Large intestine (tissue), 3 donors: Measurements from ENCODE around the gene DCUN1D1. TPM values are rescaled to one million over a fixed set of nuclear protein-coding genes. Genes with fewer than 3 reads are reported as not detected.

ENCODE experiments used
- DNase-seq, 2 donors: peaks; one replicate each; pipeline versions ENCODE4 v3.0.0 to v3.0.0-alpha.2; 2013
- H3K27ac ChIP-seq: one replicate; pipeline ENCODE4 v1.5.1; 2013; ENCODE audit warnings: low read length
- H3K27me3 ChIP-seq: 2 replicates; pipeline ENCODE4 v1.6.1; 2013; ENCODE audit warnings: low read length; ENCODE audit not compliant: control insufficient read depth, insufficient read depth
- H3K36me3 ChIP-seq: 2 replicates; pipeline ENCODE4 v1.6.1; 2013; ENCODE audit warnings: low read length; ENCODE audit not compliant: control insufficient read depth, insufficient read depth
- H3K4me1 ChIP-seq: one replicate; pipeline ENCODE4 v1.6.1; 2013; ENCODE audit warnings: low read length; ENCODE audit not compliant: control insufficient read depth, insufficient read depth
- H3K4me3 ChIP-seq: one replicate; pipeline ENCODE4 v1.5.1; 2013; ENCODE audit warnings: low read length
- H3K9me3 ChIP-seq: one replicate; pipeline ENCODE4 v1.6.1; 2013; ENCODE audit warnings: mild to moderate bottlenecking, low read depth, low read length, moderate library complexity; ENCODE audit not compliant: control insufficient read depth
- WGBS: methylation state at CpG from one replicate; pipeline ENCODE4 v1.1.5; 2013; ENCODE audit warnings: low lambda C conversion rate; ENCODE audit not compliant: insufficient coverage; 5-methylcytosine and 5-hydroxymethylcytosine counted together
- polyA plus RNA-seq: library from polyadenylated mRNA; unstranded; fragments of 120-200 nt; gene quantifications from one replicate; pipeline ENCODE4 v1.2.1, GENCODE V29; 2013

Gene DCUN1D1
- polyA plus RNA-seq, 1 donor, result 40.5 TPM

GRCh38 chr3:182978387-182978786, 2.0 kb downstream of the DCUN1D1 start:
- Histone ChIP-seq H3K27ac (no peak overlapping the region), H3K9me3 (no peaks in the 10 kb centered on the region), H3K36me3 (no peaks in the 10 kb centered on the region), H3K4me1 (peaks cover 8% of the 10 kb centered on the region), H3K4me3 (no peak overlapping the region), H3K27me3 (no peaks in the 10 kb centered on the region)
- no CpG with 5 or more reads among the region's 5 CpGs for WGBS
- DNase-seq, result no peak

- Histone ChIP-seq H3K4me1 (peaks cover 10% of the 10 kb centered on the region), H3K27ac (no peak overlapping the region), H3K27me3 (no peaks in the 10 kb centered on the region), H3K9me3 (no peaks in the 10 kb centered on the region), H3K36me3 (no peaks in the 10 kb centered on the region), H3K4me3 (no peak overlapping the region)
- 100% methylated on average over 1 of the region's 5 CpGs for WGBS
- DNase-seq, result no peak
These were observed 7.3 kb downstream of the DCUN1D1 start for GRCh38 chr3:182973047-182973446.

- WGBS, result 86% methylated on average over 1 of the region's 6 CpGs
- H3K27me3 ChIP-seq, result no peaks in the 10 kb centered on the region
- H3K4me3 ChIP-seq, result no peak overlapping the region
- no peak overlapping the region for H3K27ac ChIP-seq
- H3K36me3 ChIP-seq, result no peaks in the 10 kb centered on the region
- peaks cover 10% of the 10 kb centered on the region for H3K4me1 ChIP-seq
- DNase-seq, result no peak
- no peaks in the 10 kb centered on the region for H3K9me3 ChIP-seq
These were observed 8.0 kb downstream of the DCUN1D1 start for GRCh38 chr3:182972387-182972786.

GRCh38 chr3:182971637-182972036, 8.7 kb downstream of the DCUN1D1 start:
- Histone ChIP-seq H3K27me3 (no peaks in the 10 kb centered on the region), H3K9me3 (no peaks in the 10 kb centered on the region), H3K36me3 (no peaks in the 10 kb centered on the region), H3K4me1 (peaks cover 10% of the 10 kb centered on the region), H3K27ac (no peak overlapping the region), H3K4me3 (no peak overlapping the region)
- WGBS, result no CpG with 5 or more reads among the region's 2 CpGs
- DNase-seq, result peak in 1 of 2 donors; percentile 17

GRCh38 chr3:182970811-182971418, 9.4 kb downstream of the DCUN1D1 start:
- peak overlapping the region; percentile 60 for H3K27ac ChIP-seq
- WGBS, result no CpG with 5 or more reads among the region's 3 CpGs
- peaks cover 11% of the 10 kb centered on the region for H3K4me1 ChIP-seq
- H3K36me3 ChIP-seq, result no peaks in the 10 kb centered on the region
- DNase-seq, result peak; percentile 49 to 86
- H3K4me3 ChIP-seq, result no peak overlapping the region
- no peaks in the 10 kb centered on the region for H3K9me3 ChIP-seq
- no peaks in the 10 kb centered on the region for H3K27me3 ChIP-seq

GRCh38 chr3:182969853-182970252, 10.5 kb downstream of the DCUN1D1 start:
- WGBS, result 90% methylated on average over 2 of the region's 7 CpGs
- Histone ChIP-seq H3K36me3 (no peaks in the 10 kb centered on the region), H3K27ac (peak overlapping the region; percentile 45), H3K4me3 (no peak overlapping the region), H3K4me1 (peaks cover 13% of the 10 kb centered on the region), H3K27me3 (no peaks in the 10 kb centered on the region), H3K9me3 (no peaks in the 10 kb centered on the region)
- DNase-seq, result no peak

- Histone ChIP-seq H3K27me3 (no peaks in the 10 kb centered on the region), H3K36me3 (no peaks in the 10 kb centered on the region), H3K27ac (no peak overlapping the region), H3K9me3 (no peaks in the 10 kb centered on the region), H3K4me3 (no peak overlapping the region), H3K4me1 (peaks cover 15% of the 10 kb centered on the region)
- DNase-seq, result no peak
These were observed 11.1 kb downstream of the DCUN1D1 start for GRCh38 chr3:182969277-182969676.

GRCh38 chr3:182967218-182968204, 12.8 kb downstream of the DCUN1D1 start:
- H3K36me3 ChIP-seq, result peaks cover 6% of the 10 kb centered on the region
- WGBS, result 60% methylated on average over 1 of the region's 6 CpGs
- no peak overlapping the region for H3K27ac ChIP-seq
- no peak overlapping the region for H3K4me3 ChIP-seq
- no peak for DNase-seq
- H3K4me1 ChIP-seq, result peaks cover 15% of the 10 kb centered on the region
- no peaks in the 10 kb centered on the region for H3K9me3 ChIP-seq
- H3K27me3 ChIP-seq, result no peaks in the 10 kb centered on the region

GRCh38 chr3:182965861-182966366, 14.4 kb downstream of the DCUN1D1 start:
- no peaks in the 10 kb centered on the region for H3K9me3 ChIP-seq

GRCh38 chr3:182964179-182964578, 16.2 kb downstream of the DCUN1D1 start:
- peak in 1 of 2 donors; percentile 36 for DNase-seq
- H3K27me3 ChIP-seq, result no peaks in the 10 kb centered on the region
- H3K9me3 ChIP-seq, result no peaks in the 10 kb centered on the region
- no CpG with 5 or more reads among the region's 1 CpG for WGBS
- H3K4me1 ChIP-seq, result peaks cover 5% of the 10 kb centered on the region
- H3K27ac ChIP-seq, result peak overlapping the region; percentile 29
- H3K4me3 ChIP-seq, result no peak overlapping the region
- H3K36me3 ChIP-seq, result peaks cover 13% of the 10 kb centered on the region

More at GRCh38 chr3:182965861-182966366, 14.4 kb downstream of the DCUN1D1 start:
- H3K27me3 ChIP-seq, result no peaks in the 10 kb centered on the region
- H3K27ac ChIP-seq, result no peak overlapping the region
- 93% methylated on average over 3 of the region's 9 CpGs for WGBS
- no peak for DNase-seq
- H3K36me3 ChIP-seq, result peaks cover 11% of the 10 kb centered on the region
- H3K4me3 ChIP-seq, result no peak overlapping the region
- peaks cover 11% of the 10 kb centered on the region for H3K4me1 ChIP-seq
